DMS153 (cell line): ENCODE measurements around the gene VILL.
"Not testable (repeated sequence)": the region's sequence is repeated elsewhere in the genome, so short reads cannot be mapped to it uniquely, and the experiment has no call there.

Experiments
- DNase-seq: peaks from one replicate; lab custom pipeline; 2025; lab: John Stamatoyannopoulos, UW

VILL gene

GRCh38 chr3:38036286-38036685 is 45.7 kb downstream of the VILL start:
- DNase-seq: no peak

GRCh38 chr3:38036906-38037305 is 46.3 kb downstream of the VILL start:
- no peak for DNase-seq

GRCh38 chr3:38038447-38038911 is 47.9 kb downstream of the VILL start:
- DNase-seq: no peak

- DNase-seq: no peak
Observed at GRCh38 chr3:38039101-38039898, 48.7 kb downstream of the VILL start, which contains the start of gene DLEC1. Gene DLEC1, plus strand, starts transcription at chr3:38039208. Its CDS starts 18 bp downstream, at chr3:38039226.

GRCh38 chr3:38039899-38040261 is 49.3 kb downstream of the VILL start:
- DNase-seq: no peak

- no peak for DNase-seq
Observed at GRCh38 chr3:38040401-38040800, 49.8 kb downstream of the VILL start.

- no peak for DNase-seq
Observed at GRCh38 chr3:38043486-38043885, 52.9 kb downstream of the VILL start.

- DNase-seq: no peak
Observed at GRCh38 chr3:38046027-38046426, 55.4 kb downstream of the VILL start.

- DNase-seq: no peak
Observed at GRCh38 chr3:38046821-38047220, 56.2 kb downstream of the VILL start.

- no peak for DNase-seq
Observed at GRCh38 chr3:38047896-38048295, 57.3 kb downstream of the VILL start.

GRCh38 chr3:38049358-38050126 is 59.0 kb downstream of the VILL start:
- no peak for DNase-seq

- DNase-seq: no peak
Observed at GRCh38 chr3:38051131-38051530, 60.5 kb downstream of the VILL start.

GRCh38 chr3:38053286-38053685 is 62.7 kb downstream of the VILL start:
- DNase-seq: not testable (repeated sequence)

- DNase-seq: not testable (repeated sequence)
Observed at GRCh38 chr3:38053813-38054498, 63.4 kb downstream of the VILL start.

GRCh38 chr3:38054499-38055001 is 64.0 kb downstream of the VILL start:
- DNase-seq: no peak
